Astrocyte (in vitro differentiated cells and primary cell): ENCODE data around the gene PEX11B.

Experiments used
- CTCF ChIP-seq: IDR thresholded peaks from 2 replicates; pipeline ENCODE4 v1.5.1; 2011; ENCODE audit warnings: low read depth, mild to moderate bottlenecking, inconsistent platforms, low read length, moderate library complexity; ENCODE audit not compliant: insufficient read depth
- EZH2 ChIP-seq: IDR thresholded peaks from 2 replicates; pipeline ENCODE4 v1.6.1; 2012; ENCODE audit warnings: mild to moderate bottlenecking, low read length, inconsistent platforms; ENCODE audit not compliant: insufficient read depth

- TF ChIP-seq EZH2: no peak
- no peak for TF ChIP-seq CTCF
Observed at GRCh38 chr1:145897969-145898368, 20.5 kb downstream of the PEX11B start.
